Stimulated activated CD8-positive, alpha-beta memory T cell treated with anti-CD3 and anti-CD28 coated beads, Interleukin-4, amount 100 ng/mL, for 1 hour (primary cell): Measurements from ENCODE around the gene ANKFN1.

Experiments used
- DNase-seq, 2 donors: peaks; one replicate each; pipeline ENCODE4 v3.0.0-alpha.2; 2020; ENCODE audit warnings: low read depth in 2 of 2, low spot score in 1 of 2

The ANKFN1 gene

DNA sequence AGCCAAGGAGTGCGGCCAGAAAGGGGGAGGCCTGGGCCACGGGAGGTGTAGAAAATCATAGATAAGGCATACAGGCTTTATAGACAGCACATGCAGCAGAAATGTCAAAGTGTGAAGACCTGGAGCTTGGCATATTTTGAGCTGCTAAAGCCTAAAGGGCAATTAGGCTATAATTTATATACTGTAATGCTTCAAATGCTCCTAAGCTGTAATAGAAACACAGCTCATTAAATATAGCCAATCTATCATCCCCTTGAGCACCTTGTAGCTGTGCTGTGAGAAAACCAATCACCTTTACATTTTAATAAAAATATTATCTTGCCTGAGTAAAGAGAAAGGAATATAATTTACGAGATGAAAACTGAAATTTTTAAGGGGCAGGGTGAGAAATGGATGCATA, 342.3 kb downstream of the ANKFN1 start:
- DNase-seq = no peak

DNA sequence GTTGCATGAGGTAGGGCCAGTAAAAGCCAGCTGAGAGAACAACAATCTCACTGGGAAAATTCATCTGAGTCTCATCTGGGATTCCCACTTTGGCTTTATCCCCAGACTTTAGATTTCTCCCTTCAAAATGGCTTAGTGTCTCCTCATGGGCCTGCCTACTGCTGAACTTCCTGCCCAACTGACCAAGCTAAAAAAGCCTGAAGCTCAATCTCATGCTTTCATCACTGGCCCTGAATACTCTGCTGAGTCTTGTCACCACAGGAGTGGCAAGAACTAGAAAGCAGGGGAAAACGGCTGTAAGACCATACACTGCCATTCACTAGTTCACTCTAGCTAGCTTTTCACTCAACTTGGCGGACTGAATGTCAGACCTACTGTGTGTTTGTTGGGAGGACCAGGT, 343.9 kb downstream of the ANKFN1 start:
- DNase-seq = no peak

DNA sequence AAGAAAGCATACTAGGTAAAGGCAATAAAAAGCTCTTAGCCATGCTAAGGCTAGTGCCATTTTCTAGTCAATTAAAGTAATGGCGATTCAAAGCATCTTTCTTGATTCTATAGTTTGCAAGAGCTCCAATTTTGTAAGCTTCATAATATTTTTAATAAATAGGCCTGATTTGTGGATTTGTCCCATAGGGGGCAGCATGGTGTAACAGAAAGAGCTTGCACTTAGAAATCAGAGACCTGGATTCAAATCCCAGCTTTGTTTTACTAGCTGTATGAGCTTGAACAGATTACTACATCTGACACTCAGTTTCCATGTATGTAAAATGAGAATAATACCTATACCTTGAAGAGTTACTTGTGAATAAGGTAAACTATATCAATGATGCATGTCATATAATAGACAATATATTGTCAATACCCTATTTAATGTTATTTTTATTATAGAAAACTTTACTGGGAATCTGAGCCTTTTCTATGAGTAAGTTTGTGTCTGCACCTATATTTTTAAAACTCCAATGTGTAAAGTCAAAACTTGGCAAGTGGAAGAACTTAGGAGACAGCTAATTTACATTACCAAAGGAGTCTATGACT, 346.6 kb downstream of the ANKFN1 start:
- DNase-seq = no peak

DNA sequence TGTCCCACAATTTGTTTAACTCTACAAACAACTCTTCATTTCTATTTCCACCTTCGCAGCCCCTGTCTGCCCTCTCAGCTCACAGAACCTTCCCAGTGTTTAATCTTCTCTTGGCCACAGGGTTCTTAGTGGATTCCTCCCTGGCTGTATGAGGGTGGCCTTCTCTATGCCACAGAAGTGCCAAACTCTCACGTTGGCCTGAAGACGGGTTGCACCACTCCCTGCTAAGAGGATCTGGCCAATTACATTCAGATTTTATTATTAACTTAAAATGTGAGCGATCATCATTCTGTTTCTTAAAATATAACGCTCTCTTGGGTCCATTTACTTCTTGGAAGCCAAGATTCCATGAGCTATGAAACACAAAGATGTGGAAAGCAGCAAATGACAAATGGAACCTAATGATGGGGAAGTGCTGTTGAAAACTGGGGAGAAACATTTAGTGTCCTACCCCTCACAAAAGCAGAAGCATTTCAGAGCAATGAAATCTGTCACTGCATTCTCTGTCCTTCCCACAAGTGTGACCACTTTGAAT, 348.9 kb downstream of the ANKFN1 start:
- no peak for DNase-seq

DNA sequence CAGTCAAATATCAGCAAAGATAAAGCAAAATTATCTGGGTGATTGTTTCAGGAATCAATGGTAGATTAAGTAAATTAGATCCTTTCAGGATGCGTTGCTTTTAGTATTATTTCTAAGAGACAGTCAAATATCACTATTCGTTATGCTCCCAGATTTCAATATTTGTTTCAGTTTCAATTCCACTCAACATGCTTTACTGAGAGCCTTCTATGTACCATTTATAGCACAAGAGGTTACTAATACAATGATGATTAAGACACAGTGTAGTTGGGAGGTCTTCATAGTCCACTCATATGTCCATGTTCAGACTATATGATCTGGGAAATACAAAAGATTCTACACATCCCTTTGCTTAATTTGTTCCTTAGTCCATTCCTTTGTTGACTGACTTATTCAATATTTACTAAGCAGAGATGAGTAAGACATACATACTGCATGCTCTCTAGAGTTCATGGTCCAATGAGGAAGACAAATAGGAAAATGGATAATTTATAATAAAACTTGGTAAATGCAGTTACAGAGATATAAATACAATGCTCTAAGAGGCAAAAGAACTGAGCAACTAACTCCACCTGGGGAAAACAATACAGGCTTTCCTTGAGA, 352.0 kb downstream of the ANKFN1 start:
- no peak for DNase-seq

DNA sequence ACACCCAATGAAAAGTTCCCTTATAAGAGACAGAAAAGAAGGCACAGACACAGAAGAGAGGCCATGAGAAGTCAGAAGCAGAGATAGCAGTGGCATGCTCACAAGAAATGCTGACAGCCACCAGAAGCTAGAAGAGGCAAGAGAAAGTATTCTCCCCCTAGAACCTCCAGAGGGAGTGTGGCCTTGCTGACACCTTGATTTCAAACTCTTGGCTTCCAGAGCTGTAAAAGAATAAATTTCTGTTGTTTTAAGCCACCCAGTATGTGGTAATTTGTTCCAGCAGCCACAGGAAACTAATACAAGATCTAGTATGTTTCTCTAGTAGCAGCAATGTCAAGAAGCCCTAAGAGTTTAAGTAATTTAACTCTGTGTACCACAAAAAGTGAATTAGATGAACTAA, 353.1 kb downstream of the ANKFN1 start:
- DNase-seq = no peak

DNA sequence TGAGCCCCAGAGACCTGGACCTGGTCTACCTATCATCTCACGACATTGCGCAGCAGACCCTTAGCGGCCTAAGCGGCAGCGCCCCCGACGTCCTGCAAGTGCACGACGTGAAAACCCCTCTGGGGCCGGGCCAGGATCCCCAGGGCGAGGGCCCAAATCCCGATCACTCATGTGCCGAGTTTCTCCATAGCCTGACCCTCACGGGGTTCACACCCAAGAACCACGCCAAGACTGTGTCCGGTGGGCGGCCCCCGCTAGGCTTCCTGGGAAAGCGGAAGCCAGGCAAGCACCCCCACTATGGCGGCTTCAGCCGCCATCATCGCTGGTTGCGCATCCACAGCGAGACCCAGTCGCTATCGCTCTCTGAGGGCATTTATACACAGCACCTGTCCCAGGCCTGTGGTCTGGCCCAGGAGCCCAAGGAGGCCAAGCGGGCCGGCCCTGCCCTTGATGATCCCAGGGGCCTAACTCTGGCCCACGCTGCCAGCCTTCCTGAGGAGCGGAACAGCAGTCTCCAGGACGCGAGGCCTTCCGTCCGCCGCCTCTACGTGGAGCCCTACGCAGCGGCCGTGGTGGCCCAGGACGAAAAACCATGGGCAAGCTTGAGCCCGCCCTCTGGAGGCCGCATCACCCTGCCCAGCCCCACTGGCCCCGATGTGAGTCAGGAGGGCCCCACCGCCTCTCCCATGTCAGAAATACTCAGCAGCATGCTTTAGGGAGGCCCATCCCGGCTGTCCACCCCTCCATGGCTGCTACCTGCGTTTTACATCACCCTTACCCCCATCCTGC, 357.5 kb downstream of the ANKFN1 start:
- DNase-seq = no peak

DNA sequence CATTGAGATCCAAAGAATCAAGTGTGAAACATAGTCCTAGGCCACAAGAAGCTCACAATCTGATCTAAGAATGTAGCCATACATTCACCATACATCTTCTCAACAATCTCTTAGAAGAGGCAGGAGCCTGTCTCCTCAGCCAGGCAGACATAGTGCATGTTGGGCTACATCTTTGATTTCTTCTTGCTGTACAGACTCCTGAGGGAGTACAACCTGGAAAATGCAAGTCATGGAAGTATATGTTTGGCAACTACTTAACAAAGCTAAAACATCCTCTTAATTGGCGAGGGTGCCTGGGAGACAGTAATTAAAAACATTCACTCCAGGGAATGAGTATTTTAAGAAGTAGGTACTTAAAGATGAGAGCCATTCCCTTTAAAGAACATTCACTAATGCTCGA, 361.0 kb downstream of the ANKFN1 start:
- DNase-seq = no peak

DNA sequence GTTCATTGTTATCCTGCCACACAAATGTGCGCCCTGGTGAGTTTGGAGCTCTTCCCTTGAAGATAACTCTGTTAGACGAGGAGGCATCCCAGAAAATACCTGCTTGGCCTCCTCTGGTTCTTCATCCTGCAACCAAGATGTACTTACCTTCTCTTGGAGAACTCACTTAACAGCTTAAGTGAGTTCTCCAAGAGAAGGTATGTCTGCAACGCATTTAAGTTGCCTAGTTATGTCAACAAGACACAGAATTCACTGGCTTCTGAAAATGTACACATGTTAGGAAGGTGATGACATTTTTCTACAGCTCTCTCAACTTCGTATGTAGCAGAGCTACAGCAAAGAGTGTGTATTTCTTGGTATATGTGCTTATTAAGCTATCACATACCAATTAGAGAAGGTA, 361.6 kb downstream of the ANKFN1 start:
- DNase-seq = no peak

DNA sequence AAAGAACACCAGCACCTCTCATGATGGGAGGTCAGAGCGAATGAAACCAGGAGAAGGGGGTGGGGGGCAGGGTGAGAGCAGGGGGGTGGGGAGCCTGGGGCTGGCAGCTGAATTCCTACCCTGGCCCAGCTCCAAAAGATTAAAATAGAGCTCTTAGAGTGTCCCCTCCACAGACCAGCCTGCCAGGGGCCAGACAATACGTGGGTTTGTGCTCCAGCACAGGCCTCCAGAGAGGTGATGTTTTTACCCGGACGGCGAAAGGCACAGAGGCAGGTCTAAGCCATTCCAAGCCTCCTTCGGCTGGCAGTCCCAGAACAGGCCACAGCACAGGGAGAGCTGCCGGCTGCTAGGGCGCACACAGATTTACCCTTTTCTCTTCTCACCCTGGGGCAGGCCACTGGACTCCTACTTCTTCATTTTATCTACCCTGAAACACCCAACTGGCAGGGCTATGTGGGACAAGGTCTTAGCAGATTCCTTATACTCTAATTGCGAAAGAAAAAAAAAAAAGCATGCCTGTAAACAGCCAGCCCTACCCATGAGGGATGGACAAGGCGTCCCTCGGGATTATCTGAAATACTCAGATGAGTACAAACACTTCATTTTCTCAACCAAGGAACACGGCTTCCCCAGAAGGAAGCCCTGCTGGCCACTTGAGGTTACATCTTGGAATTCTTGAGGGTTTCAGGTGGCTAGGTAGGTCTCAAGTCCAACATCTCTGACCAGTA, 368.3 kb downstream of the ANKFN1 start:
- DNase-seq = no peak

DNA sequence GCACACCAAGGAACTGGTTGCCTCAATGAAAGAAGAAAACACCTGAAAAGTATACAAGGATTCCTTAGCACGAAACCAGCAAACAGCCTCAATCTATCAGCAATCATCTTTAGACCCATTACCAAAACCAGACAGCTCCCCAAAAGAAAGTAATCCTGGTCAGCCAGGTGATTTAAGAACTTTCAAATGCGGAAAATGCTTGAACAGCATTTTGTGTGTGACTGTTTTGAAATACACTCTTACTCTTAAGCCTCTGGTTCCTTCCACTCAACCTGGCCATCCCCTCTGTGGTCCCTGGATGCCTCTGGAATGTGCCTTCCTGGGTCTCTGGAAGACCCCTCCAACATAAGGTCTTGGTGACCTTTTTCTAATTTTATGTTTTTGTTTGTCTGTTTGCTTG, 369.8 kb downstream of the ANKFN1 start:
- no peak for DNase-seq

DNA sequence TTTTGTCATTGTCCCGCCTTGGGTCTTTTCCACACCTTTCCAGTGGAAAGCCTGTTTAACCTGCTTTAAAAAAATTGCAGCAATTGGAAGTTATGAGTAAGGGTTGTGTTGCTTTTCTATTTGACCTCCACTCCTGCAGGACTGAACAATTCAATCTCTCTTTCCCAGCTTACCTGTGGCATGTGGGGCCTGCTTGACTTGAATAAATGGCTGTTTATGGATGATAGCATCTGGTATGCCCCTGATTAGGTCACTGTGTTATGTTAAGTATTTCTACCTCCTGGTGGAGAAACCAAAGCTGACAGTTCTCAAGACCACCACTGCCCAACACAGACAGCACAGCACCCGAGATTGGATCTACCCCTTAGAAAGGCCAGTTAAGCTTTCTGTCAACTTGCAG, 375.4 kb downstream of the ANKFN1 start:
- DNase-seq = no peak

DNA sequence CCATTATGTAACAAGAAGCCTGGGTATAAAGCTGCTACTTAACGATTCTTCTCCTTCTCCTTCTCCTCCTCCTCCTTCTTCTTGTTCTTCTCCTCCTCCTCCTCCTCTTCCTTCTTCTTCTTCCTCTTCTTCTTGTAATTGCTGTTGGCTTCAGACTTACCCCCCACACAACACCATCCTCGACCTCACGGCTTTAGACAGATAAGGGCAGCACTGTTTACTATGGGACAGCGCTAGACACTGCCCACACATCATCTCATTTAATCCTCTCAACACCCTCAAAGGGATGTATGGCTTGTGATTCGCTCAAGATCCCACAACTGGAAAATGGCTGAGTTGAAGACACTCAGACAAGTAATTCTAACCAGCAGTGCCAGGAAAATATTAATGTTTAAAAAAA, 379.7 kb downstream of the ANKFN1 start:
- no peak for DNase-seq

DNA sequence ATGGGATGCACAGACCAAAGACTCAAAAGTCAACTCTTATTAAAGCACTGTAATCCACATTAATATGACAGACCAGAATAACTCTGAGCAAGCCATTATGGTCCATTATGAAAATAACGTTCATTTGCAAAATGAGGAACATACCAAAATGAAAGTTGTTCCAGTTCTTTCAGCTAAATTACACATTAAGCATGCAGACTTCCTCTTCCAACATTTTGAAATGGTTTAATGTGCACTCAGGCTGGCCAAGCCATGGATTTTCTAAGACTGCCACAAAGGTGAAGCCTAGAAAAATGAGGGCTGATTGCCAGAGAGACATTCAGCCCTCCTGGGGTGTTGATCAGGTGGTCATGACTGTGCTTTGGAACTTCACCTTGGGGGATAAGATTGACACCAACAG, 383.5 kb downstream of the ANKFN1 start:
- DNase-seq = no peak

DNA sequence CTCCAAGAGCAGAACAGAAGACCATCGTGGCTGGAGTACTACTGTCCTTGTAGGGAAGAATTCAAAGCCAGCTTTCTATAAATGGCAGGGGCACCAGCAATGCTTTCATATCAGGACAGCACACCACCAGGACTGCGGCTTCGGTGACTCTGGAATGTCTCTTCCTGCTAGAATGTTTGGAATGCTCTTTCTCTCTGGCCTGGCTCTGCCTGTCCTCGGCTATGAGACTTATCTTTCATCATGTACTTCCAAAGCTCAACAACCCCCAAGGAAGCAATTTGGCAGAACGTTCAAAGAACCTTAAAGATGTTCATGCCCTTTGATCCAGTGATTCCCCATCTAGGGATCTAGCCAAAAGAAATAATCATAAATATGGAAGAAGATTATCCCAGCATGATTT, 387.6 kb downstream of the ANKFN1 start:
- no peak for DNase-seq

DNA sequence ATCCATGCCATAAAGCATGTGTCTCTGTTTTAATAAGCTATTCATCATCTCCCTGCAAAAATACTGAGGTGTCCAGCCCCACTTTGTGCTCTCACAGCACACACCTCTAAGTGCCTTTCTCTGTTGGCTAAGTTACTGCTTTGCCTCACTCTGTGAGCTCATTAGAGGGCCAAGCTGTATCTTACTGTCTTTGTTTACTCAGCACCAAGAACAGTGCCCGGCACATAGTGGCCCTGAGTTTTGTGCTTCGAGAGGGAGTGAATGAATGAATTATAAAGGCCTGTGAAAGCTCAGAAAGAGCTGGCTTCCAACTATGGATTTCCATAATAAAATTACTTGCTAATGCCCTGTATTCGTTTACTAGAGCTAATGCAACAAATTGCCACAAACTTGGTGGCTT, 390.0 kb downstream of the ANKFN1 start:
- DNase-seq = no peak

DNA sequence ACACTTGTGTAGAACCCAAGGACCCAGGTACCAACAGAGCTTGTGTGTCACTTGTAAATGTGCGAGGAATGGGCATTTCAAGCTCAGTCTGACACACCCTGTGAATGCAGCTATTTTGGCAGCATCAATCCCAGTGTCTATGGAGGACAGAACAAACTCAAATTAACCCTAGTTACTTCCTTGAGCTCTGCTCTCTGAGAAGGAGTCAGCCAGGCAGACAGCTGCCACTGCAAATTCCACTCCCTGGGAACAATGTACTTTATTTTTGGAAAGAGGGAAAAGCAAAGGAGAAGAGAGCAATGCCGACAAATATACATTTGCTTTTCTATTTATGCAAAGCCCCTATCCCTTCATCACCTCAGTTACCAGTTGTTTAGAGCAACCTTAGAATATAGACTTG, 391.8 kb downstream of the ANKFN1 start:
- no peak for DNase-seq

DNA sequence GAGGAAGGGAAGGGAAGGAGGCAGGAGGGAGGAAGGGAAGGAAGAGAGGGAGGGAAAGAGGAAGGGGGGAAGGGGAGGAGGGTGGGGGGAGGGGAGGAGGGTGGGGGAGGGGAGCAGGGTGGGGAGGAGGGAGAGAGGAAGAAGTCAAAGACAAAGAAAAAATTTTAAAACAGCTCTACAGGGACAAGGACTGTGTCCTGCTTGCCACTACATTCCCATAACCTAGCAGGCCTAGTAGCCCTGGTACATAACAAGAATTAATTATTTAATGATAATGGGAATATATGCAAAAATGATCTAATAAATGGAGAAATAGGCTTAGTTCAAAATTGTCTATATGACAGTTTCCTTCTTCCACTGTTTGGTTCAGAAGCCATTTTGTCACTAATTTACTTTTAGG, 392.7 kb downstream of the ANKFN1 start:
- no peak for DNase-seq

DNA sequence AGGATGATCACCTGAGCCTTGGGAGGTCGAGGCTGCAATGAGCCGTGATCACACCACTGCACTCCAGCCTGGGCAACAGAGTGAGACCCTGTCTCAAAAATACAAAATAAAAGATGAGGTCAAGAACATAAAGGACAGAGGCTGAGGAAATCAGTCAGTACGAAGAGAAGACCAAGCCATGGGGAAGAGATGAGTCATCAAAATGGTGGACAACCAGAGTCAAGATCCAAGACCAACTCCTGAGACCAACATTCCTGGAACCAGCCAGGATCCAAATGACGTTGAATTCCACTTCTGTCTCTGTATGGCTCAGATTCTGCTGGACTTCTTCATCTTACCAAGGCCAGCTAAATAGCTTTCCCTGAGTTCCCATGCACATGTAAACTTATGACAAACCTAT, 395.4 kb downstream of the ANKFN1 start:
- no peak for DNase-seq

DNA sequence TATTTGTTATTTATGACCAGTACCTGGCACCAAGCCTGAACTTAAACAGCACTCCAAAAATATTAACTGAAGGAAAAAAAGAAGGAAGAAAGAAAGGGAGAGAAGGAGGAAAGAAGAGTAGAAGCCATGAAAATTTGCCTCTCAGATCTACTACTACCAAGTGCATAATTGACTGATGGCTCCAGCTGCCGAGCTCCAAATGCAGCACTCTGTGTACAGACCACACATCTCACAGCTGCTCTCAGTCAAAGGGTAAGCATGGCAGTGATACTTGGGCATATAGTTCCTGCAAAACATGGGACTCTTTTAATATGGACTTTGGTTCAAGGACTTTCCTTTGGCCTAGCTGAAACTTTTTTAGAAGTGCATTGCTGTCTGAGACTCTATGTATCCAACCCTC, 396.2 kb downstream of the ANKFN1 start:
- no peak for DNase-seq

DNA sequence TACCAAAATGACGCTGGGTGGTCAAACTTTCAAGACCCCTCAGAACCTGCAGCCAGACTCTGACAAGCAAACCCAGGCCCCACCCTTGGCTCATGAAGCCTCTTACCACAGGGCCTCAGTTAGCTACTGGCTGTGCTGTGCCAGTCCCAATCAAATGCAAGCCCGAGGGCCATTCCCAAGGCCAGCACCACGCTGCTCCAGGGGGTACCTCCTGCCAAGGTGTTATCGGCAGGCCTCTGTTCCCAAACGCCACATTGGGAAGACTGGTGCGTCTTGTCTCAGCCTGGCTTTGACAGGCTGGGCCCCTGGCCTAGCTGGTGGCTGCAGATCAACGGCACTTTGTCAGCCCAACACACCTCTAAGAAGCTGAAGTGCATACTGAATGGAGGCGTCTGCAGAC, 404.4 kb downstream of the ANKFN1 start:
- DNase-seq = no peak

DNA sequence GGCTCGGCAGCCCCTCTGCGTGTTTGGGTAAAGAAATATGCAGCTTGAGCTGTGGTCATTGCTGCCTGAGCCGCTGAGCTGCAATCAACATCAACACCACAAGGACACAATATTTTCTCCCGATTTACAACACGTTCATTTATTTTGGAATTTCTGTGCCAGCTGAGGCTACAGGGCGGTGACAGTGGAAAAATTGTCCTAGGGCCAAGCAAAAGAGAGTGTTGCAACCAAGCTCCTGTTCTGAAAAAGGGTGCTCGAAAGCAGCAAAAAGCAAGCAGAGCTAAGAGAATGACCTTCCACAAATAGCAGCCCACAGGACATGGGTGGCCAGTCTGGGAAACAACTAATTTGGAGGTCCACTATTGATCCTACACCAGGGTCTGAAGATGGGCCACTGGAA, 404.8 kb downstream of the ANKFN1 start:
- DNase-seq = no peak
